NCI-H774 (cell line): ENCODE results near the gene PXDN.

Experiments
- DNase-seq: peaks from one replicate; lab custom pipeline; 2025; lab: John Stamatoyannopoulos, UW

The PXDN gene

DNA sequence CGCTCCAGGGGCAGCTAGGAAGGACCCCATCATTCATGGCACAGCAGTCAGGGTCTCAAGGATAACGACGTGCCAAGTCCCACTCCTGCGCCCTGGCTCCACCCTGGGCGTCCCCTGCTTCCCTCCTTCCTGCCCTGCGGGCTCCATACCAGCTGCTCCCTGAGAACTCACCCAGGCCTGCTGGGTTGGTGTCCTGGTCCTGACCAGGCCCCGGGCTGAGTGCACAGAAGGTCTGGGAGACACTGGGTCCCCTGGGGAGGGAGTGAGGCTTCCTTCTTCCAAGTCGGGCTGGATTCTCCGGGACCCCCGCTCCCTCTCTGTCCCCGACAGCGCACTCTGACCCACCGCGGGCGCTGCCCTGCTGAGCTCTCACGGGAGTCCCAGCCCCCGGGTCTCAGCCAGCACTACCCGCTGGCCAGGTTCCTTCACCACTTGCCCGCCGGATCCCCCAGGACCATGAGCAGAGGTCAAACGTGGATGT lies 160.2 kb downstream of the PXDN start:
- DNase-seq, result no peak

- no peak for DNase-seq
Measured at GRCh38 chr2:1582891-1583341, 161.4 kb downstream of the PXDN start.

GRCh38 chr2:1581965-1582625 lies 162.2 kb downstream of the PXDN start:
- no peak for DNase-seq
